Epithelial cell of esophagus (primary cell): Measurements from ENCODE around the gene UQCC5.

Experiments
- DNase-seq: peaks from one replicate; pipeline ENCODE4 v3.0.0; 2010; ENCODE audit warnings: low read depth
- H3K4me3 ChIP-seq: 2 replicates; pipeline ENCODE4 v1.5.1; 2011; ENCODE audit warnings: mild to moderate bottlenecking, low read length, control low read depth
- CTCF ChIP-seq: IDR thresholded peaks from 2 replicates; pipeline ENCODE4 v1.5.1; 2011; ENCODE audit warnings: low read depth, mild to moderate bottlenecking, low read length, control low read depth, inconsistent platforms; ENCODE audit not compliant: insufficient read depth; ENCODE audit errors: missing control alignments

UQCC5 gene

DNA sequence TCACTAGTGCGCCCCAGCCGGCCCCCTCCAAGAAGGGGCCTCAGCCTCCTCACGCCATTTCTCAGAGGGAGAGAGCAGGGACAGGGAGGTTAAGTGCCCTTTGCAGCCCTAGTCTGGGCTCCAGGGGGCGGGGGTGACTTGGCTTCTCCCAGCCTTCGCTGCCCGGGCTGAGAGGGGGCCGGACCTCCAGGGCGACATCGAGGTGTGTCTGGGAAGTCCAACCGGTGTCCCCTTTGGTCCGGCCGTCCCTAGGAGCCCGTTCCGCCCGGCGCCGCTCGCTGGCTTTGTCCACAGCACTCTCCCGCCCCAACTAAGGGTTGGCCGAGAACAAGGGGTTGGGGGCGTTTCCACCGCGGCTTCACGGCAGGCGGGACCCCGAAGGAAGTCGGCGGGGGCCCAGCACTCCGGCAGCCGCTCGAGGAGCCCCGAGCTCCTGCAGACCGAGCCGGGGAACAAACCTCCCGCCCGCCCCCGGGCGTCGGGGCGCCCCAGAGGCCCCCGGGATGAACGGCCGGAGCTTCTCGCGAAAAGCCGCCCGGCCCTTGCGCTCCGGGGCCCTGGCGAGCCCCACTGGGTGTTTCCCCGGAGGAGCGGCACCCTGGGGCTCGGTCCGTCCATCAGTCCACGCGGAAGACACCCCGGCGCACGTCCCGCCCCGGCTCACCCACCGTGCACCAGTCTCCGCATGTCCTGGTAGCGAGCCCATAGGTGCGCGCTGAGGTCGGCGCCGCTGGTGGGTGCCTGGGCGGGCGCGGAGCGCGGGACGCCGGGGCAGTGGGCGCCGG lies 3.4 kb upstream of the UQCC5 start:
- peak overlapping the region; percentile 52 for H3K4me3 ChIP-seq
- no peak for DNase-seq
- TF ChIP-seq CTCF, result no peak

DNA sequence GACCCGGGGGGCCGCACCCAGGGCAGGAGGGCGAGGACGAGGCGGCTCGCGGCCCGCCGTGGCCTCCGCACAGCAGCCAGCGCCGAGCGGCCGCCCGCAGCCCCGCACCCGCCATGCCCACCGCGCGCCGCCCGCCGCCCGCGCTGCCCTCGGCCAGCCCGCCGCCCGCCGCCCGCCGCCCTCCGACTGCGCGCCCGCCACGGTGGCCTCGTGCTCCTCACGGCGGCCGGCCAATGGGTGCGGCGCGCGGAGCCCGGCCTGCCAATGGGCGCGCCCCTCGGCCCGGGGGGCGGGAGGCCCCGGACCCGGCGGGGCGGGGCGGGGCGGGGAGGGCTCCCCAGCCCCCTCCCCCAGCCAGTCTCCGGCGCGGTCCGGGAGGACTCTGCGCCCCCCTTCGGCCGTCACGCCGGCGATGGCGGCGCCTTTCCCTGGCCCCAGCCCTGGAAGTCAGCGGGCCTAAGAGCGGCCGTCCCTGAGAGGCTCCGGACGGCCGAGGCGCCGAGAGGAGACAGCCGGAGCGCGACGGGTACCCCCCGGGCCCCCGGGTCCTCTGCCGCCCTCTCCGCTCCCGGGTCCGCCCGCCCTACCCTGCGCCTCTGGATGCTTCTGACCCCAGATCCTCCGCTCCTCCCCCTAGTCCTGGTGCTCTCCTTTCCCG lies 2.7 kb upstream of the UQCC5 start, which contains the start of gene NT5DC2:
NT5DC2 (minus strand) TSS at position 235 of the 658 bp plus-strand sequence; CDS start at position 115, 120 bp downstream.
- H3K4me3 ChIP-seq, result peak within 1 kb of the TSS; percentile 52
- peak; percentile 71 for DNase-seq
- TF ChIP-seq CTCF, result no peak

DNA sequence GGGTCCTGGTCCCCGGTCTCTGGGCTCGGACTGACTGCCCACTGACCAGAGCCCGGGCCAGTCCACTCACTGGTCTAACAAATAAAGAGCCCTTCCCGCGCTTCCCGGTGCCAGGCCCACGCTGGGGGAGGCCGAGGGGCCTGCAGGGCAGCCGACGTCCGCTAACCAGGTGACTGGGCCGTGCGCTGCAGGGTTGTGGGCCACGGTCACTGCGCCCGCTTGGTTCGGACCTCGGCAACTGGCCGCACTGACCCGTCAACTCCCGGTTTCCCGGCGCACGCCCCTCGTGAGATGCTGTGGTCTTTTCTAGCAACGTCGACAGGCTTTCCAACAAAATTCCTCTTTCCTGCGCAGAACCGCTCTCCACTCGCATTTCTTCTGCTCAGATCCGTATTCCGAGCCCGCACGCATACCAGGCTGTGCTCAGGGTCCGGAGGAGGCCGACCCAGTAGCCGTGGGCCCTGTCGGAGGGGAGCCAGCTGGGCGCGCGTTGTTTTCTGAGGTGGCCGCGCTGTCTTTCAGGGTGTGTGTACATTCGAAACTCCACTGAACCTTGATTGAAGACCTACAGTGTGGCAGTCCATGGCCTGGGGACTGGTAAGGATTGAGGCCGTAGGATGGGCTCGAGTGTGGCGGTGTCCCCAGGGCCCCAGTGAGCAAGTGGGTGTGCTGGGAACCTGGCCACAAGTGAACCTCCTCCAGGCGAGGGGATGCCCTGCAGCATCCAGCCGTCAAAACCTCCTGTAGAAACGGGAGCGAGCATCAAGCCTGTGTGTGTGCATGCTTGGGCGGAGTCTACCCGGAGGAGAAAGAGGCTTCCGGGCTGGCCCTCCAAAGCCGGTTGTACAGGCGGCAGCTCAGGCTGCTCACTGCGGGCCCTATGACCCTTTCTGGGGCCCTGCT lies 1.9 kb upstream of the UQCC5 start:
- peak; percentile 61 for DNase-seq
- no peak for TF ChIP-seq CTCF
- peak overlapping the region; percentile 45 for H3K4me3 ChIP-seq

DNA sequence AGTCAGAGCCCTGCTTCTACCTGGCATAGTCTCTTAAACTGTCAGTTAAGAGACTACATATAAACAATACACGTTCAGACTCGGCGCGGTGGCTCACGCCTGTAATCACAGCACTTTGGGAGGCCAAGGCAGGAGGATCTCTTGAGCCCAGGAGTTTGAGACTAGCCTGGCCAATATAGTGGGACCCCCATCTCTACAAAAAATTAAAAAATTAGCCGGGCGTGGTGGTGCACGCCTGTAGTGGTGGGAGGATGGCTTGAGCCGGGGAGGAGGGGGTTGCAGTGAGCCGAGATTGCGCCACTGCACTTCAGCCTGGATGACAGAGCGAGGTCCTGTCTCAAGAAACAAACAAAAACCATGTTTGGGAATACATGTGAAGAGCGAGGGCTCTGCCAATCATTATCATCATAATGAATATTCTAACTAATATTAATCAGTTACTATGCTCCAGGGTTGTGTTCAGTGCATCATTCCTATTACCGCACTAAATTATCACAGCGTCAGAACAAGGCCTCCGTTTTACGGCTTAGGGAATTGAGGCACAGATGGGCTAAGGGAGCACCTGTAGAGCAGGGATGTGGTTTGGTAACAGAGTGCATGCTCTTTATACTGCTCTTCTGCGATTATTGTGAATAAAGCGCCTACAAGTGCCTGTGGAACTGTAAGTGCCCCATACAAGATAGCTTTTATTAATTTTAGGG lies 844 bp upstream of the UQCC5 start:
- no peak for DNase-seq
- no peak overlapping the region for H3K4me3 ChIP-seq
- no peak for TF ChIP-seq CTCF

GRCh38 chr3:52536112-52536368 lies 365 bp upstream of the UQCC5 start:
- H3K4me3 ChIP-seq, result peak overlapping the region; percentile 16
- TF ChIP-seq CTCF, result no peak

GRCh38 chr3:52537165-52537620 lies 788 bp downstream of the UQCC5 start:
- DNase-seq, result no peak
- no peak for TF ChIP-seq CTCF
- peak overlapping the region; percentile 88 for H3K4me3 ChIP-seq

More at GRCh38 chr3:52536112-52536368, 365 bp upstream of the UQCC5 start:
- no peak for DNase-seq
